Stimulated activated CD8-positive, alpha-beta memory T cell treated with anti-CD3 and anti-CD28 coated beads, Interleukin-15, amount 100 ng/mL, for 24 hours (primary cell): Measurements from ENCODE around the gene TLCD3A.
"Not testable (repeated sequence)": the region's sequence is repeated elsewhere in the genome, so short reads cannot be mapped to it uniquely, and the experiment has no call there.

ENCODE experiments used
- DNase-seq: peaks from one replicate; pipeline ENCODE4 v3.0.0-alpha.2; 2020; ENCODE audit warnings: low read depth

TLCD3A gene

DNA sequence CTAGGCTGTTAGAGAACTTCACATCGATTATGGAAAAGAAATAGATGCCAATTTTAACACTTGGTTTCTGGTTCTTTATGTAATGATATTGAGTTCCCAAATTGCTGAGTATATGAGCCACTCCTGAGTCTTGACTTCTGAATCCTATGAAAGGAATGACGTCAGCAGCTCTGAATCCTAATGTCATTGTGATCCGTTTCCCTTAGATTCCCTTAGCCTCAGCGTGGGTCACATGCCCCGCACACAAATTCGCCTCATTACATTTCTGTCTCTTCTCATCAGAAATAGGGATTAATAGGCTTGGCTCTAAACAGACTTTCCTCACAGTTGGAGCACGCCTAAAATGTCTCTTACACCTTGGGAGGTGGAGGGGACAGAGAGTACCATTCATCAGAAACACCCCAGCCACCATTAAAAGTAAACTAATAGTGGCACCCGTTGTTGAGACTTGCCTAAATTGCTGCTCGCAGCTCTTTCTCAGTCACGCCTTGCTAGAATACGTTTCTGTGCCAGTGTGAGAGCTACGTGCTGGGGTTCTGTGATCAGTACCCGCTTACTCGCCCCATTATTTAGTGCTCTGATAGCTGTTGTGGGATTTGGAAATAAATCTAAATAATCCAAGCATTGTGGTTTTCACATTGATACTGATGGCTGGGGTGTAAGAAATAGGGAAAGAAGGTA, 56.9 kb downstream of the TLCD3A start:
- DNase-seq = no peak

DNA sequence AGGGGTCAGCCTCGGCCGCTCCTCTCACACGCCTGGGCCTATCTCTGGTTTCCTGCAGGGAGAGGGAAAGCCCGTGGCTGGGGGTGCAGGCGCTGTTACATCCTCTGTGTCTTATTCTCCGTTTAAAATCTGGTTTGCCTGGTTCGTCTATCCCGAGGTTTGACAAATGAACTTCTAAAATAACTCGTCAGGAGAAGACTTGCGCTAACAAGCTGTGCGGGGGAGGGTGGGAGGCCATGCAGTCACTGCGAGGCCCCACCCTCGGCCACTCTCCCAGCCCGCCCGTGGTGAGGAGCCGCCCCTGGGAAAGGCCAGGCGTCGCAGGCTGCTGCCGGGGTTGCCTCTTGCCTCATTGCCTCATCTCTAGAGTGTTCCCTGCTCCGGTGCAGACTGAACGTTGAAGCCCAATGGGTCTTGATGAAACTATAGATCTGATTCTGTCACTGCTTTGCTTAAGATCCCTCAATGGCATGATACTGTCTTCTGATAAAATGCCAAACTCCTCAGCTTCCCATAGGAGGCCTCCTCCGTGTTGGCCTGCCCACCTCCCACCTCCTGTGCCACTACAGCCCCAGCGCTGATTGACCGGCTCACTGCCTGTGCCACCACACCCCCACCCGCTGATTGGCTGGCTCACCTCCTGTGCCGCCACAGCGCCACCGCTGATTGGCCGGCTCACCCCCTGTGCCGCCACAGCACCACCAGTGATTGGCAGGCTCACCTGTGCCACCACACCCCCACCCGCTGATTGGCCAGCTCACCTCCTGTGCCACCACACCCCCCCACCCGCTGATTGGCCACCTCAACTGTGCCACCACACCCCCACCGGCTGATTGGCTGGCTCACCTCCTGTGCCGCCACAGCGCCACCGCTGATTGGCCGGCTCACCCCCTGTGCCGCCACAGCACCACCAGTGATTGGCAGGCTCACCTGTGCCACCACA, 57.8 kb downstream of the TLCD3A start:
- not testable (repeated sequence) for DNase-seq

DNA sequence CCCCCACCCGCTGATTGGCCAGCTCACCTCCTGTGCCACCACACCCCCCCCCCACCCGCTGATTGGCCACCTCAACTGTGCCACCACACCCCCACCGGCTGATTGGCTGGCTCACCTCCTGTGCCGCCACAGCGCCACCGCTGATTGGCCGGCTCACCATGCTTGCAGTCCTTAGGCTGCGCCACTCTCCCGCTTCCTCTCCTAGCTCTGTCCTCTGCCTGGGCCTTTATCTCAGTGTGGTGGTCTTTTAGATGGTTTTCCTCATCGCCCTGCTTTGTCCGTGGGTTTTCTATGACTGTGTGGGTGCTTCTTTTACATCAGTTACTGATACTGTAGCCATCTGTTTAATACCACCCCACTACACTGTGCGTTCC, 58.5 kb downstream of the TLCD3A start:
- DNase-seq = not testable (repeated sequence)

DNA sequence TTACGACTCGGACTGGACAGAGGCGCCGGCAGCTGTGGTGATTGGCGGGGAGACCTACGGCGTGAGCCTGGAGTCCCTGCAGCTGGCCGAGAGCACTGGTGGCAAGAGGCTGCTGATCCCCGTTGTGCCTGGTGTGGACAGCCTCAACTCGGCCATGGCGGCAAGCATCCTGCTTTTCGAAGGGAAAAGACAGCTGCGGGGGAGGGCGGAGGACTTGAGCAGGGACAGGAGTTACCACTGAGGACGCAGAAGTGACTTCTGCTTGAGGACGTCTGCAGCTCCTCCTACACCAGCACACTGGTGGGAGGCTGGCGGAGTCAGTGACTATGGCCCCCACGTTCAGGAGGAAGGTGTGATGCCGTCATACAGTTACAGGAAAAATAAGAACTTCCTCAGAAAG, 59.4 kb downstream of the TLCD3A start:
- DNase-seq = no peak

DNA sequence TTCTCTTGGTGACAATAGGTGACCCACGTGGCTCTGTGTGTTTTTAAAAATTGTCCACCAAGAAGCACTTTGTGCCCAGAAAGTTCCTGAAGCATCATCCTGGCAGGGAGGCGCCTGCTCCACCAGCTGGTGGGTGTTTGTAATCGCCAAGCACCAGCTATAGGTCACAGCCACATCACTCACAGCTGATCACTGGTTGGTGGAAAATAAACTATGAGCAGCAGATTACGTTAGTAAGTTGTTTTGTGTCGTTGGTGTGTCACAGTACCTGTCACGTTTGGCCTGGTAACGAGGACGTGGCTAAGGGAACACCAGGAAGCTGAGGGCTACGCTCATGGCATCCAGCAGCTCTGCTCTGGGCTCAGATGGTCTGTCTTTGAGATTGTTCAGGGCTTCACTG, 59.9 kb downstream of the TLCD3A start:
- DNase-seq = no peak
